SH-SY5Y (cell line): ENCODE measurements around the gene ADGRE1.

Experiments
- GATA2 ChIP-seq: IDR thresholded peaks from 2 replicates; pipeline ENCODE4 v1.6.1; 2011; ENCODE audit warnings: mild to moderate bottlenecking, low read depth, low read length
- GATA3 ChIP-seq: IDR thresholded peaks from 2 replicates; pipeline ENCODE4 v1.6.1; 2011; ENCODE audit warnings: low read depth, mild to moderate bottlenecking, low read length, moderate library complexity

Gene ADGRE1

DNA sequence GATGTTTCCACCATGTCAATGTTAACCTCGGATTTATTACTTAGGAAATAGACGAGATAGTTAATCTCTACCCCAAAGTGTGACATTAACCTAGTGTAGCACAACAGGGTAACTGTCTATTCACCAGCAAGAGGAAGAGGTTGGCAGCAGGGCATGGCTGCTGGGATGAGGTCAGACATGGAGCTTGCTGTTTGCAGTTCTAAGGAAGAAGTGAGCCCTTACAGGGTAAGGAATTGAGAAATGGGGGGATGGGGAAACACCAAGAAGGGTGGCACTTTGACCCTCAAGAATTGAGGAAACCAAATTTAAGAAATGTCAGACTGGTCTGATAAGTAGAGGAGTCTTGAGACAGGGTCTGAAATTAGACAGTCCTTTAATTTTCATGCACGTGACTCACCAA is 71.4 kb downstream of the ADGRE1 start:
- no peak for TF ChIP-seq GATA2
- no peak for TF ChIP-seq GATA3

DNA sequence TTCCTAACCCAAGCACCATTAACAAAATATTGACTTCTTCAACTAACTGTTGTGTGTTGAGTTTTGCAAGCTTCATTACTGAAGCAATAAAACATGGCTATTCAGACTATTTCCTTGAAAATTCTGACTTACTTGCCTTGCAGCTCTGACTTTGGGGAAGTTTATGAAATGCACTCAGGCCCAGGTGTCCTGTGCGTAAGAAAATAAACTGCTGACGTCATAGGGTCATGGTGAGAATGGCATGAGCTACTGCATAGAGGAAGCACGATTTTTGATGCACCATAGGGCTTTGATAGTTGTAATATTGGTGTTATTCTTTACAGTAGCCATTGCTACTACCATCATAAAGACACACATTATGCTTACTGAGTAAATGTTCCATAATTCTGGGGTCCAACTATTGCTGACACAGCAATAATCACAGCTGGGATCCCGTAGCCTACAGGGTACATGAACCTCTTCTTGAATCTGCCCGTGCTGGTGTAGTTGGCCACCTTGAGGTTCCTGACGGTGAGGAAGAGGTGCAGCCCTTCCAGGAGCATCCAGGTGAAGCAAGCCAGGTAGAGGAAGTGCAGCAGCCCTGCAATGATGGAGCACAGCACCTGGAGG is 76.0 kb downstream of the ADGRE1 start:
- TF ChIP-seq GATA3 (no peak), GATA2 (no peak)

DNA sequence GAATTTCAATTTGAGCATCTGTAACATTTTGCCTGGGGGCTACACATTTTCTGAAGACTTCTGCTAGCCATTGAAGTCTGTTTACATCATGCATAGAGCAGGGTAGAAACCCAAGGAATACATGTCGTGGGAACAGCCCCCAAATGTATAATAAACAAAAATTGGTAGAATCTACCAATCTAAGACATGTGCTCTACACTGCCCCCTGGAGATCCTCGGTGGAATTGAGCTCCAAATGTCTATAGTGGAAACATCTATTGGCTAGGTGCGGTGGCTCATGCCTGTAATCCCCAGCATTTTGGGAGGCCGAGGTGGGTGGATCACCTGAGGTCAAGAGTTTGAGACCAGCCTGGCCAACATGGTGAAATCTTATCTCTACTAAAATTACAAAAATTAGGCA is 76.6 kb downstream of the ADGRE1 start:
- TF ChIP-seq GATA2 (no peak), GATA3 (no peak)

DNA sequence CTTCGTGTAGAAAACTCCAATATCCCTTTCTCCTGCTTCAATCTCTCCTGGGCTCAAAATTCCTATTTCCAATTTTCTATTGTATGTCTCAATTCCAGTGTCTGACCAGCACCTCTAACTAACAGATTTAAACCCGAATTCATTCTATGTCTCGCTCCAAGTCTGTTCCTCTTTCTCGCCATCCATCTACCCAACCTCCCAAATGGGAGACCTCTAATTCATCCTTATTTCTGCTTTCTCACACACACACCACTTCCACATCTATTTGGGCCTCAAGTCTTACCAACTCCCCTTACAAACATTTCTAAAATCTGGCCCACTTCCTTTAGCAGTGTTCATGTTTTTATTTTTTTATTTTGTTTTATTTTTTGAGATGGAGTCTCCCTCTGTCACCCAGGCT is 80.6 kb downstream of the ADGRE1 start:
- TF ChIP-seq GATA2, result no peak
- TF ChIP-seq GATA3, result no peak

DNA sequence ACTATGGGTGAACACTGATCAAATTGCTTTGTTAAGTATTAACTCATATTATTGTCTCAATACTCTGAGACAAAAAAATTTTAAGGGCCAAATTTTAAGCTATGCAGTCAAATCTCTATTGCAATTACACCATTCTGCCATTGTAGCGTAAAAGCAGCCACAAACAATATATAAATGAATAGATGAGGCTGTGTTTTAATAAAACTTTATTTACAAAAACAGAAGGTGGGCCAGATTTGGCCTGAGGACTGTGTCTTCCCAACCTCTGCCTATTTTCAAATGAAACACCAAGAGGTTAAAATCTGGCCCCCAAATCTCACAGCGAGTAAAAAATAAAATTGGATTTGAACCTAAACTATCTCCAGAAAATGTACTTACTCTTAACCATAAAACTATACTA is 82.1 kb downstream of the ADGRE1 start:
- TF ChIP-seq GATA3, result no peak
- TF ChIP-seq GATA2, result no peak

DNA sequence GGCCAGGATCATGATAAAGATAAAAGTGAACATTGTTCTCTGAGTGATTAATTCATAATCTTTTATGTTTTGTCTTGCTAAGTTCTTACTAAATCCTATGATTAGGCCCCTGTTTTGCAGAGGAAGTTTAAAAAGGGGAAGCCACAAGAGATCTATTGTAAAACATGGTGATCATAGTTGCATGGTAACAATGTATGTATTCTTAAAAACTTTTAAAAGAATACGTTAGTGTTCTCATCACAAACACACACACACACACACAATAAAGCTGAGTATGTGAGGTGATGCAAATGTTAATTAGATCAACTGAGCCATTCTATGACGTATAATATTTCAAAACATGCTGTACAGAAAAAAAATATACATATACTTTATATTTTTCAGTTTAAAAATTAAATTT is 82.6 kb downstream of the ADGRE1 start:
- no peak for TF ChIP-seq GATA2
- no peak for TF ChIP-seq GATA3

DNA sequence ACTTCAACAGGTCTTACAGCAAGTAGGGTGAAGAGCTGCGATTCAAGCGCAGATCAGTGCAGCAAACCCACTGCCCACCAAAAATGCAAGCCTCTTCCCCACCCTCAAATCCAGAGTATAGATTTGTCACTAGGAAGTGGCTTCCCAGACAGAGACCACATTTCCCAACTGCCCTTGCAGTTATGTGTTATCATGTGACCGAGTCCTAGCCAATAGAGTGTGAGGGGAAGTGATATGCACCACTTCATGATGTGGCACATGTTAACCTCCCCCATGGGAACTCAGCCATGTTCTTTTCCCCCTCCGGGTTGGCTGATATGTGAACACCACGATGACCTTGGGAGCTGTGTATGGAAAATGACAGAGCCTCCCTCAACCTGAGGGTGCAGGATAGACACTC is 83.1 kb downstream of the ADGRE1 start:
- TF ChIP-seq GATA3, result no peak
- no peak for TF ChIP-seq GATA2

DNA sequence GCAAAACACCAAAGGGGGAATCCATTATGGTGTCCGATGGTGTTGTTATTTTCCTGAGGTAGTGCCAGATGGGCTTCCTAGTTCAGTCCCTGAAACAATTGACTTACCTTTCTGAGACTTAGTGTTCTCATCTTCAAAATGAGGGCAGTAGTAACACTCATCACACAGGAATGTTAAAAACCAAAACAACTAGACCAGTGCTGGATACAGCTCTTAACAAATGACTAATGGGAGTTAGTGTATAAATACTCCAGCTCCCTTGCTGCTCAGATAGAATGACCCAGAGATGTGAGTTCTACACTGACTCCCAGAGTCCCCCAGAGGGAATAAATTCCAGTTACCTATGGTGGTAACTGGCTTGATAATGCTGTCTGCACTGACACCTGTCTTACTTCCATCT is 84.0 kb downstream of the ADGRE1 start:
- TF ChIP-seq GATA2, result no peak
- TF ChIP-seq GATA3, result no peak

DNA sequence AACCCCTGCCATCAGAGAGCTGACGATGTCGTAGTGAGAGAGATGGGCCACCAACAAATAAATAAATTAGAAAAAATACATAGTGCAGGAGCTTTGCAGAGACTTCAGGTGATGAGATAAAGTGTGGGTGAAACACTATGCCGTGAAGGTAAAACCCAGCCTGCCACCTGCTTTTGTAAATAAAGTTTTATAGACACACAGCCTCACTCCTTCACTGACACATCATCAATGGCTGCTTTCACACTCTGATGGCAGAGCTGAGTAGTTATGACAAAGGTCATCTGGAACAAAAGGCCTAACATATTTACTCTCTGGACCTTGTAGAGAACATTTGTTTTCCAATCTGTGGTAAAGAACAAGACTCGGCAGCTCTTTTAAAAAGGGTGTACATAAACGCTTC is 88.8 kb downstream of the ADGRE1 start:
- TF ChIP-seq GATA3, result no peak
- TF ChIP-seq GATA2, result no peak

DNA sequence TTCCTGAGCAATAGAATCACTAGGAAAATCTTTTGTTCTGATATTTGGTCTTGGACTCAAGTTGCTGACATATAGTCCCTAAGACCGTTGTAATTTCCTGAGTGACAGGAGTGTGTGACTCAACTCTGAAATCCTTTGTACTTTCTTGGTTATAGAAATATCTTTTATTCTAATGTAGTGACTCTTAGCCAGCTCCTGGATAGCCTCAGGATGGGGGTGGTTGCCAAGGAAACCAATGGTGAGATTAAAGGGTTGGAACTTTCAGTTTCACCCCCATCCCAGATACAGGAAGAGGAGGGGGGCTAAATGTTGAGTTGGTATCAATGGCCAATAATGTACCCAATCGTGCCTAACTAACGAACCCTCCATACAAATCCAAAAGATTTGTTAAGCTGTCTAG is 92.0 kb downstream of the ADGRE1 start:
- TF ChIP-seq GATA3 (no peak), GATA2 (no peak)

DNA sequence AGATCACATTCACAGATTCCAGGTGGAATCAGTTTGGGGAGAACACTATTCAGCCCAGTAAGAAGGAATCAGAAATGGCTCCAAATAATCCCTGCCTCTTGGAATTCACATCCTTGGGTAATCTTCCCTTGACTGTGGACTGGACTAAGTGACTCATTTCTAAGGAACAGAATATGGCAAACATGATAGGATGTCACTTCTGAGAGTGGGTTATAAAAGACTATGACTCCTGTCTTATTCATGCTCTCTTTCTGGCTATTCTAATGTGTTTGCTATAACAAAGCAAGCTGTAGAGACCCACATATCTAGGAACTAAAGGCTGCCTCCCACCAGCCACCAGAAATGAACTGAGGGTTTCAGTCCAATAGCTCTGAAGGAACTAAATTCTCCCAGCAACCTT is 96.1 kb downstream of the ADGRE1 start:
- TF ChIP-seq GATA2 (no peak), GATA3 (no peak)

DNA sequence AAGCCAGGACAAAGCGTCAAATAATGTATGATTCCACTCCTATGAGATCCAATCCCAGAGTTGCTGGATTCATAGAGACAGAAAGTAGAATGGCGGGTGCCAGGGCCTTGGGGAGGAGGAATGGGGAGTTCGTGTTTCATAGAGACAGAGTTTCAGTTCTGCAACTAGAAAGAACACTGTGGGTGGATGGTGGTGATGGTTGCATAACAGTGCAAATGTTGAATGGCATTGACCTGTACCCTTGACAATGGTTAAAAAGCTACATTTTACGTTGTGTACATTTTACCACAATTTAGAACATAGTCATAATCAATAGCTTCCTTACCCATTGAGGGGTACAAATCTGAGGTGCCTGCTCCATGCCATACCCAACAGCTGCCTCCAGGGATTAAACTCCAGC is 100.5 kb downstream of the ADGRE1 start:
- TF ChIP-seq GATA3 (no peak), GATA2 (no peak)

DNA sequence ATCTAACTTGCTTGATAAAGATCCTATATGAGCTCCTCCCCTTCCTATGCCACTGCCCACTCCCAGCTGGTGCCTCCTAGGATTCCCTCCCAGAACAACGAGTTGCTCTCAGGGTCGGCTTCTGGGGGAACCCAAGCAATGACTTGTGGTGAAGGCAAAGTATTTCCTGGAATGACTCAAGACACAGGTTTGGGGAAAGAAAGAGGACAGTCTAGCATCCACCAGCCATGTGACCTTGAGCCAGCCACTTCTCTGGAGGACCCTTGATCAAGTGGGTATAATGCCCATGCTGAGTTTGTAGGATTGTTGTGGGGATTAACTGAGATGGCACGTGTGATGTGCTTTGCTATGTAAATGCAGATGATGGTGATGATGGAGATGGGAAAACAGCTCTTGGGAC is 100.9 kb downstream of the ADGRE1 start:
- TF ChIP-seq GATA2, result no peak
- no peak for TF ChIP-seq GATA3
